Gastrocnemius medialis (tissue), 4 donors: Measurements from ENCODE around the gene GNG2.

Experiments
- POLR2A ChIP-seq, 2 donors: fragments of 450-650 bp; IDR thresholded peaks; one replicate each; pipeline ENCODE4 v1.6.1; 2017; ENCODE audit warnings: antibody characterized with exemption in 2 of 2, mild to moderate bottlenecking in 2 of 2, moderate library complexity in 2 of 2
- TF ChIP-seq, protein P1 (sequence below), 5 experiments: fragments of 450-650 bp in 3 of 5; fragments of 200-600 bp in 2 of 5; sonication (generic) in 2 of 5; IDR thresholded peaks in 4 of 5; conservative IDR thresholded peaks in 1 of 5; 1 replicate in 4 of 5; 2 replicates in 1 of 5; pipeline ENCODE4 v1.5.1; 2016 to 2019; ENCODE audit warnings: antibody characterized with exemption in 5 of 5, mild to moderate bottlenecking in 3 of 5, moderate library complexity in 3 of 5

DNA sequence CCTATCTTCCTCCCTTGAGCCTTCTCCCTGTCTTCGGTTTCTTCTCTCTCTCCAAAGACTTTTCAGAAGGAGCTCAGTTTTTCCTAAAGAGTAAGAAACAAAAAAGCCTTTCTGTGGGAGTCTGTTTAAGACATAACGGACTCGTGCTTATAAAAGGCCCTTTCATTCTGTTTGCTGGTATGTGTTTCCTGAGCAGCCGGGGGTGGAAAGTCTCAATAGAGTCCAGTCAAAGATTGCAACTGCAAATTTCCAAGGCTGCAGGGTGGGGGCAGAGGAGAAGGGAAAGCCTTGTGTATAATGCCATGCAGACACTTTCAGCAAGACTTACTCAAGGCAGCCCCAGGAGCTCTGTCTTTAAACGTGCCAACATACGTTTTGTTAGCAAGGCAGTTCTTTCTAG, 62.2 kb downstream of the GNG2 start:
- no peak for TF ChIP-seq POLR2A (IDR thresholded peaks at IDR 0.05)
- TF ChIP-seq, protein P1, sequence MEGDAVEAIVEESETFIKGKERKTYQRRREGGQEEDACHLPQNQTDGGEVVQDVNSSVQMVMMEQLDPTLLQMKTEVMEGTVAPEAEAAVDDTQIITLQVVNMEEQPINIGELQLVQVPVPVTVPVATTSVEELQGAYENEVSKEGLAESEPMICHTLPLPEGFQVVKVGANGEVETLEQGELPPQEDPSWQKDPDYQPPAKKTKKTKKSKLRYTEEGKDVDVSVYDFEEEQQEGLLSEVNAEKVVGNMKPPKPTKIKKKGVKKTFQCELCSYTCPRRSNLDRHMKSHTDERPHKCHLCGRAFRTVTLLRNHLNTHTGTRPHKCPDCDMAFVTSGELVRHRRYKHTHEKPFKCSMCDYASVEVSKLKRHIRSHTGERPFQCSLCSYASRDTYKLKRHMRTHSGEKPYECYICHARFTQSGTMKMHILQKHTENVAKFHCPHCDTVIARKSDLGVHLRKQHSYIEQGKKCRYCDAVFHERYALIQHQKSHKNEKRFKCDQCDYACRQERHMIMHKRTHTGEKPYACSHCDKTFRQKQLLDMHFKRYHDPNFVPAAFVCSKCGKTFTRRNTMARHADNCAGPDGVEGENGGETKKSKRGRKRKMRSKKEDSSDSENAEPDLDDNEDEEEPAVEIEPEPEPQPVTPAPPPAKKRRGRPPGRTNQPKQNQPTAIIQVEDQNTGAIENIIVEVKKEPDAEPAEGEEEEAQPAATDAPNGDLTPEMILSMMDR (IDR thresholded peaks at IDR 0.05 in 4 of 5, conservative IDR thresholded peaks at IDR 0.05 in 1 of 5), result no peak
